ENCODE data around the gene LUC7L2.
"Not testable (repeated sequence)": the region's sequence is repeated elsewhere in the genome, so short reads cannot be mapped to it uniquely, and the experiment has no call there.

LUC7L2 gene

DNA sequence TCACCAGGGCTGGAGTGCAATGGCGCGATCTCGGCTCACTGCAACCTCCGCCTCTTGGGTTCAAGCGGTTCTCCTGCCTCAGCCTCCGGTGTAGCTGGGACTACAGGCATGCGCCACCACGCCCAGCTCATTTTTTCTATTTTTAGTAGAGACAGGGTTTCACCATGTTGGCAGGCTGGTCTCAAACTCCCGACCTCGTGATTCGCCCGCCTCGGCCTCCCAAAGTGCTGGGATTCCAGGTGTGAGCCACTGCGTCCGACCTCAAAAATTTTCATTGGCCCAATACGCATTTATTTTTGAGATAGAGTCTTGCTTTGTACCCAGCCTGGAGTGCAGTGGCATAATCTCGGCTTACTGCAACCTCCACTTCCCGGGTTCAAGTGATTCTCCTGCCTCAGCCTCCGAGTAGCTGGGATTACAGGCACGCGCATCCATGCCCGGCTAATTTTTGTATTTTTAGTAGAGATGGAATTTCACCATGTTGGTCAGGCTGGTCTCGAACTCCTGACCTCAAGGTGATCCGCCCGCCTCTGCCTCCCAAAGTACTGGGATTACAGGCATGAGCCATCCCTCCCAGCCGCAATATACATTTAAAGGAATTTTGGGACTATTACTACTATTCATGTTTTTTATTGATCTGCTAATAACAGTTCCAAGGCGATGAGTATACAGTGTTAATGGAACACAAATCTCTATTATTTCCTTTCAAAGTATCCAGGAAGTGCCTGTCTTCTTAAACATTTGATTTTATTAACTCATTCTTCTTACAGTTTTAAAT lies 1.8 kb upstream of the LUC7L2 start:
- DNase-seq, result not testable (repeated sequence)

DNA sequence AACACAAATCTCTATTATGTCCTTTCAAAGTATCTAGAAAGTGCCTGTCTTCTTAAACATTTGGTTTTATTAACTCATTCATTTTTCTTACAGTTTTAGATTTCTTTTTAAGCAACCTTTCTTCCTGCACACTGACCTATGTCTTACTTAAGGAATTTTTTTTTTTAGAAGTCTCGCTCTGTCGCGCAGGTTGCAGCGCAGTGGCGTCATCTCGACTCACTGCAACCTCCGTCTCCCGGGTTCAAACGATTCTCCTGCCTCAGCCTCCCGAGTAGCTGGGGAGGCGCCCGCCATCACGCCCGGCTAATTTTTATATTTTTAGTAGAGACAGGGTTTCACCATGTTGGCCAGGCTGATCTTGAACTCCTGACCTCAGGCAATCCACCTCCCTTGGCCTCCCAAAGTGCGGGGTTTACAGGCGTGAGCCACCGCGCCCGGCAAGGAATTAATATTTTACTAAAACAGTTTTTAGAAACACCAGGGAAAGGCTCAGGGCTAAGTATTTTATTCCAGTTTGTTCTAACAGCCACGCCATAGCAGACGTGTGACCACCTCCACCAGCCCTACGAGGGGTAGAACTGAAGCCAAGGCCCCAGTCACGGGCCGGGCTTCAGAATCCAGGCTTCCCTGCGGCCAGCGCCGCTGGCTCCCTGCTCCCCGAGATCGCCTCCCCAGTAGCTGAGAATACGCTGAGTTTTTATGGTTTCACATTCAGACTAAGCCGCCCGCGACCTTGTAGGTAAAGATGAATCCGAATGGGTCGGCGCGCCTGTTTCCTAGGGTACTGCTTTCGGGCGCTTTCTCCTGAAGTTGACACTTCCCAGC lies 941 bp upstream of the LUC7L2 start:
- peak; percentile 38 for DNase-seq

DNA sequence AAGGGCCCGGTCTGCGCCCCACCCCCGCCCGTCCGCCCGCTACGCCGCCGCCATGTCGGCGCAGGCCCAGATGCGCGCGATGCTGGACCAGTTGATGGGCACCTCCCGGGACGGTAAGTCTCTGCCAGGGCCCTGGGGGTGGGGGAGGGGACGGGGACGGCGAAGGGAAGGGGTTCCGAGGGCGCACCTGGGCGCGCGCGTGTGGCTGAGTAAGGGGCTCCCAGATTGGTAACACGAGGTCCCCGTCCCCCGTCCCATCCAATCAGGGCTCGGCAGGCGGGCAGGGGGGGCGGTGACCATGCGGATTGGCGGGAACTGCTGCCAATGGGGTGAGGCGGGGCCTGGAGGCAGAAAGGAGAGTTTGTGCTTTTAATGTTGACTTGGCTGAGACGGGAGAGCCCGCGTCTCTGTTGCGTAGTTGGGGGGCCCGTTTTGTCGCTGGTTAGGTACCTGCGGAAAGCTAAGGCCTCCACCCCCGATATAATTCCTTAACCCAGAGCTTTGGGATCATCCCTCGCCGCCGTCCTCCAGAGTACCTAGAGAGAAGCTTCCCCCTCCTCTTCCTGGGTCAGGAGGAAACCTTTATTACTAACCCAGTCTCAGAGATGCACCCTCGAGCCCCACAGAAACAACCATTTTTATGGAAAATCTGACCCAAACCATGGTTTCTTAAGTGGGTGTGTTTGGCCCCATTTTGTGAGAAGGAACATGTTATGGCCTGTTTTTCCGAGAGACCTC lies 685 bp downstream of the LUC7L2 start:
- peak; percentile 98 for DNase-seq

- no peak for DNase-seq
Observed at GRCh38 chr7:139360948-139361307, 1.2 kb downstream of the LUC7L2 start.

DNA sequence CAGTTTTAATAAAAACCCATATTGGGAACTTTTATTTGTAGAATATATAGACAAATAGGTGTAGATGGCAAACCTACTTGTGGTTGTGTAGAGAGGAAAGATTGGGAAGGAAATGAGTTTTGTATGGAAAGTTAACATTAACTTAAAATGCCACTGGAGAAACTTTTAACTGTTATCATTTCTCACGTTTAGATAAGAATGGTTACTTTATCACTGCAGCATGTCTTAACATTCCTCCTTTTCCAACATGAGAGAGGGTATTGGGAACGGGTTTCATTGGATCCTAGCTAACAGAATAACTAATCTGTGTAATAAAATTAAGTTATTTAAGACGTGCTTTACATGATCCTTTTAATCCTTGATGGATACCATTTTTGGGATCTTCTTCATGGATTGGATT lies 1.8 kb downstream of the LUC7L2 start:
- DNase-seq, result no peak

- DNase-seq, result no peak
Observed at GRCh38 chr7:139362302-139362701, 2.6 kb downstream of the LUC7L2 start.

GRCh38 chr7:139362981-139363380 lies 3.3 kb downstream of the LUC7L2 start:
- DNase-seq, result no peak

GRCh38 chr7:139365336-139365735 lies 5.6 kb downstream of the LUC7L2 start:
- DNase-seq, result no peak

- no peak for DNase-seq
Observed at GRCh38 chr7:139366400-139366799, 6.7 kb downstream of the LUC7L2 start.

- no peak for DNase-seq
Observed at GRCh38 chr7:139367438-139368155, 7.9 kb downstream of the LUC7L2 start.

DNA sequence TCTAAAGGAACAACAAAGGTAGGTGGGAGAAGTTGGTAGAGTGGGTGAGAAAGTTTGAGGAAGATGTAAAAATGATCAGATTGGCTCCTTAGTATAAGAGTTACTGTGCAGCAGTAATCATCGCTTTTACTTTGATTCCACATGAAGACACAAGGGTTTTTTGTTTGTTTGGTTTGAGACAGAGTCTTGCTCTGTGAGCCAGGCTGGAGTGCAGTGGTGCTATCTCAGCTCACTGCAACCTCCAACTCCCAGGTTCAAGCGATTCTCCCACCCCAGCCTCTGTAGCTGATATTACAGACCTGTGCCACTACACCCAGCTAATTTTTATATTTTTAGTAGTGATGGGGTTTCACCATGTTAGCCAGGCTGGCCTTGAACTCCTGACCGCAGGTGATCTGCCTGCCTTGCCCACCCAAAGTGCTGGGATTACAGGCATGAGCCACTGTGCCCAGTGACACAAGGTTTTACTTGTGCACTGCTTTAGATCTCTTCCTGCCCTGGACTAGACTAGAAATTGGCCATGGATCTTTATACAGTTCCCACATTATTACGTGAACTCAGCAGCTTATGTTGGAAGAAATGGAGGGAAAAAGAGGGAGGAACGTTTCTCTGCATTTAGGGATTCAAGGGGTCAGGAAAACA lies 10.7 kb downstream of the LUC7L2 start:
- no peak for DNase-seq

- DNase-seq, result no peak
Observed at GRCh38 chr7:139370943-139371313, 11.2 kb downstream of the LUC7L2 start.

- DNase-seq, result no peak
Observed at GRCh38 chr7:139374246-139374645, 14.6 kb downstream of the LUC7L2 start.

- DNase-seq, result no peak
Observed at GRCh38 chr7:139382439-139382838, 22.7 kb downstream of the LUC7L2 start.

- no peak for DNase-seq
Observed at GRCh38 chr7:139384611-139385010, 24.9 kb downstream of the LUC7L2 start.

DNA sequence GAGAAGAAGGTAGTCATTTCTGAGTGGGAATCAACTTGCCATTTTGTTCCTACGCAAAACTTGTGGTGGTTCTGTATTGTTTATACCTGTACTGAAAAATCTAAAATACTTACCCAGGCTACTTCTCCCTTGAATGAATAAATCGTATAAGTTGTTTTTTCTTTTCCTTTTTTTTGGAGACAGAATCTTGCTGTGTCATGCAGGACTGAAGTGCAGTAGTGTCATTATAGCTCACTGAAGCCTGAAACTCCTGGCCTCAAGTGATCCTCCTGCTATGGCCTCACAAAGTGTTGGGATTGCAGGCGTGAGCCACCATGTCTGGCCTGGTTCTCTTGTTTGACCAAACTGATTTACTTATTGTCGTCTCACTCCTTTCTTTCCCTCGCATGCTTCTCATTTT lies 27.9 kb downstream of the LUC7L2 start:
- DNase-seq, result no peak

DNA sequence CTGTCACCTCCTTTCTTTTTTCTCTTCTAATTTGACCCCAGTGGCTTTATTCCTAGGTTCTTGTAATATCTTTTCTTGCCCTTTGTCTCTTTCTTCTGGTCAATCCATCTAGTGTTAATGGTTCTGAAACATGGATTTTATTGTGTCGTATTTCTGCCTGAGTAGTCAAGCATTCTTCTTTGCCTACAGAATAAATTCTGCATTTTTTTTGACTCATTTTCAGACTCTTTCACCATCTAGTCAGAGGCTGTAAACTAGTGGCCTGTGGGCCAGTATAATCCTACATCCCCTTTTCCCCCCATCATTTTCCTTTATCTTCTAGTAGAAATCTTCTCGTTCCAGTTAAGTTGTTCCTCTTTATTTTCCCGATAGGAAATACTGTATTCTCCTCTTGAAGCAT lies 29.4 kb downstream of the LUC7L2 start:
- DNase-seq, result no peak

- DNase-seq, result no peak
Observed at GRCh38 chr7:139389774-139390173, 30.1 kb downstream of the LUC7L2 start.

GRCh38 chr7:139393621-139394211 lies 34.0 kb downstream of the LUC7L2 start:
- DNase-seq, result no peak

DNA sequence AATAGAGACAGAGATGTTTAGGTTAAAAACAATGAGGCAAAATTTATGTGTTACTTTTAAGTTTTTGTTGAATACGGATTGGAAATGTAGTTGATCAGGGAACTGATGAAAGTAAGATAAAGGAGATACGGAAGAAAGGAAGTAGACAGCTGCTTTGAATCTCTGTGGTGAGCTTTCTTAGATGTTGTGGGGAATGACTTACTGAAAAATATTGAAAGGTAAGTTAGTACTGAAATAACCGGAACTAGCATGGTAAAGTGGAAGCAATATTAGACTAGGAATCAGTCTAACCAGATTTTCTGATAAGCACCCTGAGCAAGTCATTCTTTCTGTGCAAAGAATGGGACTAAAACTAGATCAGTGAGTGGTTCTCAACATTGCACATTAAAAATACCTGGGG lies 34.8 kb downstream of the LUC7L2 start:
- DNase-seq, result no peak

- DNase-seq, result no peak
Observed at GRCh38 chr7:139396323-139396951, 36.7 kb downstream of the LUC7L2 start.

GRCh38 chr7:139397192-139397591 lies 37.5 kb downstream of the LUC7L2 start:
- DNase-seq, result no peak

Measured in stimulated activated CD4-positive, alpha-beta T cell treated with anti-CD3 and anti-CD28 coated beads, Interleukin-4, amount 100 ng/mL, for 1 hour (primary cell).